ENCODE results near the gene CA6.
"Not testable (repeated sequence)": the region's sequence is repeated elsewhere in the genome, so short reads cannot be mapped to it uniquely, and the experiment has no call there.

CA6 gene

GRCh38 chr1:8945568-8945967 is at the start of gene CA6:
Gene CA6, plus strand, starts transcription at chr1:8945868. Its CDS starts 19 bp downstream, at chr1:8945887.
- DNase-seq = no peak

- DNase-seq = not testable (repeated sequence)
These were observed 48.9 kb upstream of the CA6 start for GRCh38 chr1:8896775-8897174.

GRCh38 chr1:8897505-8897904 is 48.2 kb upstream of the CA6 start:
- DNase-seq = not testable (repeated sequence)

DNA sequence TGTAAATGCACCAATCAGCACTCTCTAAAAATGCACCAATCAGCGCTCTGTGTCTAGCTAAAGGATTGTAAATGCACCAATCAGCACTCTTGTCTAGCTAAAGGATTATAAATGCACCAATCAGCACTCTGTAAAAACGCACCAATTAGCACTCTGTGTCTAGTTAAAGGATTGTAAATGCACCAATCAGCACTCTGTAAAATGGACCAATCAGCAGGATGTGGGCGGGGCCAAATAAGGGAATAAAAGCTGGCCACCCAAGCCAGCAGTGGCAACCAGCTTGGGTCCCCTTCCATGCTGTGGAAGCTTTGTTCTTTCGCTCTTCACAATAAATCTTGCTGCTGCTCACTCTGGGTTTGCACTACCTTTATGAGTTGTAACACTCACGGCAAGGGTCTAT is 47.2 kb upstream of the CA6 start:
- not testable (repeated sequence) for DNase-seq

DNA sequence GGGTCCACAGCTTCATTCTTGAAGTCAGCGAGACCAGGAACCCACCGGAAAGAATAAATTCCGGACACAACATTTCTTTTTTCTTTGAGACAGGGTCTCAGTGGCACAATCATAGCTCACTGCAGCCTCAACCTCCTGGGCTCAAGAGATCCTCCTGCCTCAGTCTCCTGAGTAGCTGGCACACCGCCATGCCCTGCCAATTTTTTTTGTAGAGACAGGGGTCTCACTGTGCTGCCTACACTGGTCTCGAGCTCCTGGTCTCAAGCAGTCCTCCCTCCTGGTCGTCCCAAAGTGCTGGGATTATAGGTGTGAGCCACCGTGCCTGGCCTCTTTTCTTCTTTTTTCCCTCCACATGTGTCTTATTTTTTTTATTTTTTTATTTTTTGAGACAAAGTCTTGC is 46.6 kb upstream of the CA6 start:
- no peak for DNase-seq

DNA sequence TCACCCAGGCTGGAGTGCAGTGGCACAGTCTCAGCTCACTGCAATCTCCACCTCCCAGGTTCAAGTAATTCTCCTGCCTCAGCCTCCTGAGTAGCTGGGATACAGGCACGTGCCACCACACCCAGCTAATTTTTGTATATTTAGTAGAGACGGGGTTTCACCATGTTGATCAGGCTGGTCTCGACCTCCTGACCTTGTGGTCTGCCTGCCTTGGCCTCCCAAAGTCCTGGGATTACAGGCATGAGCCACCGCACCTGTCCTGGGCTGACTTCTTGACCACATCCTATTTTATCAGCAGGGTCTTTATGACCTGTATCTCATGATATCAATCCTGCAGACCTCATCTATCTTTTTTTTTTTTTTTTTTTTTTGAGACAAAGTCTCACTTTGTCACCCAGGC is 45.0 kb upstream of the CA6 start:
- not testable (repeated sequence) for DNase-seq

DNA sequence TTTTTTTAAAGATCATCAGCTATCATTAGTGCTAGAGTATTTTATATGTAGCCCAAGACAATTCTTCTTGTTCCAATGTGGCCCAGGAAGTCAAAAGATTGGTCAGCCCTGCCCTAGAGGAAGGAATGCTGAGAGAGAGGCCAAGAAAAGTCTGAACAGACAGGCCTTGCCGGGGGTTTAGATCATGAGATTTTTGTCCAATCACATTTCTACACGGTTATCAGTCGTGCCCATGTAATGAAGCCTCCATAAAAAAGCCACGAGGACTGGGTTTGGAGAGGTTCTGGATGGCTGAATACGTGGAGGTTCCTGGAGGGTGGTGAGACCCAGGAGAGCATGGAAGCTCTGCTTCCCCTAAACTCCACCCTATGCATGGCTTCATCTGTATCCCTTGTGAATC is 42.9 kb upstream of the CA6 start:
- DNase-seq = no peak

- DNase-seq = no peak
These were observed 42.3 kb upstream of the CA6 start for GRCh38 chr1:8903410-8903809.

GRCh38 chr1:8903908-8904650 is 41.6 kb upstream of the CA6 start:
- DNase-seq = no peak

GRCh38 chr1:8905582-8906191 is 40.0 kb upstream of the CA6 start:
- DNase-seq = no peak

DNA sequence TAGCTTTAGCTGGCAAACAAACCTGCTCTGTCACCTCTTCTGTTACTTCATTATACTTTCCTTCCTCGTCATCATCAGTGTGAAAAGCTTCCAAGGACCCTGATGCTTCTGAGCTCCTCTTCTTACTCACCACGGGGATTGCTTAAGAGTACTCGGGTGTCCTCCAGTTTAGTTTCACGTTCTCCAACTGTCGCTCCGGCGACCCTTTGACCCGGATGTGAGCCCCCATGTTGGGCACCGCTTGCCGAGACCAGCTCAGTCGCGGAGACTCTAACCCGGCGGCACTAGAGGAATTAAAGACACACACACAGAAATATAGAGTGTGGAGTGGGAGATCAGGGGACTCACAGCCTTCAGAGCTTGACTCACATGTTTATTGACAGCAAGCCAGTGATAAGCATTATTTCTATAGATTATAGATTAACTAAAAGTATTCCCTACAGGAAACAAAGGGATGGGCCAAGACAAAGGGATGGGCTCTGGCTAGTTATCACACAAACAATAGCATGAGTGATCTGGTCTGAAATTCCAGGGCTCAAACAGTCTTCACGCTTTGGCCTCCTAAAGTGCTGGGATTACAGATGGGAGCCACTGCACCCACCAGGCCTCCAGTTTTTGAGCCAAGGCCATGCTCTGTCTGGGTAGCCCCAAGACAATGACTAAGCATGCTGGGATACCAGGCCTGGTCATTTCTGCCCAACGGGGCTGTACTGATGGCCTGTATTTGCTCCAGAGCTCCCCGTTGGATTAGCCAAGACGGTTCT is 37.1 kb upstream of the CA6 start:
- no peak for DNase-seq

GRCh38 chr1:8910331-8910730 is 35.3 kb upstream of the CA6 start:
- no peak for DNase-seq

DNA sequence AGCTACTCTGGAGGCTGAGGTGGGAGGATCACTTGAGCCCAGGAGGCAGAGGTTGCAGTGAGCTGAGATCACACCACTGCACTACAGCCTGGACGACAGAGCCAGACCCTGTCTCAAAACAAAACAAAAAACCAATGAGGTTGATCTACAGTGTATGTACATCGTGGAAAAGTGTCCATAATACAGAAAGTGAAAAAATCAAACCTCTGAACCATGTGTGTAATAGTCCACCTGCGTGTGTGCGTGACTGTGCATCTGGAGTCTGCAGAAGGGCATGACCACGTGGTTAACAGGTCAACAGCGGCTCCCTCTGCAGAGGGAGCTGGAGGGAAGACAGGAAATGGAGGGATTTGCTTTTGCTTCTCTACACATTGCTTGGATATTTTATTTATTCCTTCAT is 34.8 kb upstream of the CA6 start:
- DNase-seq = no peak

DNA sequence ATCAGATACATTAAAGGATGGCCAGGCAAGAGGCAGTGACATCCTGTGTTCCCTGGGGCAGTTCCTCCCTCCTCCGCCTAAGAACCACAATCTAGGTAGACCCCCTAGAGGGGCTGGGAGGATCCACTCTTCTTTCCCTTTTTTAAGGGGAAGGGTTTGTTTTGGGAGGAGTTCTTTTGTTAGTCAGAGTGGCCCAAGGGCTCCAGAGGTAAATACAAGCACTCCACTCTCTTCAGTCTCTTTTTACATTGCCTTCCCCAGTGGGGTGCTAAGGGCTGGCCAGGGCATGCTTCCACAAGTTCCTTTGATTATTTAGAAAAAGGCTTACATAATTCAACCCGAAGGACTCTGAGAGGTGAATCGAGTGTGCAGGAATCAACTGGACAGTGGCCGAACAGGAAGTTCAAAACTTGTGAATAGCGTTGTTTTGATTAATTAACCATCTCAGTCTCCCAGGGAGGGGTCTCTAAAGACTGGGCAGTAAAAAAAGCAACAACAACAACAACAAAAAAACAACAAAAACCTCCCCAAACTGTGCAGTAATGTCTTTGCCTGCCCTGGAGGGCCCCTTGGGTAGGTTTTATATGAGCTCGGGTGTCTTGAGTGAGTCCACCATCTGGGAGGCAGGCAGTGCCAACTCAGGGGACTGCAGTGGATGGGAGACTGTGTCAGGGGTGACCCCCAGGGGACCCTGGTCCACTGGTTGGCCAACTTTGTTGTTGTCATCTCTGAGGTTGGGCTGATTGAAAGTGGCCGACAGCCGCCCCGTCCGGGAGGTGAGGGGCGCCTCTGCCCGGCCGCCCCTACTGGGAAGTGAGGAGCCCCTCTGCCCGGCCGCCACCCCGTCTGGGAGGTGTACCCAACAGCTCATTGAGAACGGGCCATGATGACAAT is 34.0 kb upstream of the CA6 start:
- no peak for DNase-seq

DNA sequence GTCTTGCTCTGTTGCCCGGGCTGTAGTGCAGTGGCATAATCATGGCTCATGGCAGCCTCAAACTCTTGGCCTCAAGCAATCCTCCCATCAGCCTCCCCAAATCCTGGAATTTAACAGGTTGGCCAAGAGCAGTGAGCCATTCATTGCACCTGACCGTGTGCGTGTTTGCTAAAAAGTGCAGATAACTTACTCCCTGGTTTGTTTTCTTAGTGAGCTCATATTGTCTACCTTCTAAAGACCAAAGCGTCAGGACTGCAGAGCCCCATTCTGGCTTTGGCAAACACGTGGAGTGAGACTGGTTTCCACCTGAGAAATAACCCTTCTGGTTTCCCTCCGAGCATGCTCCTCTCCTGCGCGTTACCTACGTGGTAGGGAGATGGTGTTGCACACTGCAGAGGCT is 32.2 kb upstream of the CA6 start:
- no peak for DNase-seq

GRCh38 chr1:8914466-8914865 is 31.2 kb upstream of the CA6 start:
- no peak for DNase-seq

- no peak for DNase-seq
These were observed 30.2 kb upstream of the CA6 start for GRCh38 chr1:8915446-8915845.

DNA sequence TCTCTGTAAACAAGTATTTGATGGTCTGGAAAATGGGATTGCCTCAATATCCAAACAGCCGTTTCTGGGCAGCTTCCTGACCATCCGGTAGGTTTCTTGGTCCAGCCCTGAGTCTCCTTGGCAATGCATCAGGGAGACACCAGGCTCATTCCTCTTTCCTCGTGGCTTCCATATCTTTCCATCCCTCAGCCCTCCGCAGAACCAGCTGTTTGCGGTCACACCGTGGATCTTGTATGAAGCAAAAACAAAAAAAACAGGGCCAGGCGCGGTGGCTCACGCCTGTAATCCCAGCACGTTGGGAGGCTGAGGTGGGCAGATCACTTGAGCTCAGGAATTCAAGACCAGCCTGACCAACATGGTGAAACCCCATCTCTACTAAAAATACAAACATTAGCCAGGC is 28.1 kb upstream of the CA6 start:
- not testable (repeated sequence) for DNase-seq

- DNase-seq = no peak
These were observed 22.7 kb upstream of the CA6 start for GRCh38 chr1:8922962-8923361.

DNA sequence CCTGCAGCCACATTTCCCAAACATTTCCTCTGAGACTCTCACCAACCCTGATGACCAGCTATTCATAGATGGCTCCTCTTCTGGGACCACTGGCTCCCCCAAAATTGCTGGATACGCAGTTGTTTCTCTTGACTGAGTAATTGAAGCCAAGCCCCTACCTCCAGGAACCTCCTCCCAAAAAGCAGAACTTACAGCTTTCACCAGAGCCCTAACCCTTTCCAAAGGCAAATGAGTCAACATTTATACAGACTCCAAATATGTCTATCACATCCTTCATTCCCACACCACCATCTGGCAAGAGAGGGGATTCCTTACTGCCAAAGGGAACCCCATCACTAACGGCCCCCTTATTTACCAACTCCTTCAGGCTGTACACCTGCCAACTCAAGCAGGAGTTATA is 20.3 kb upstream of the CA6 start:
- DNase-seq = no peak

DNA sequence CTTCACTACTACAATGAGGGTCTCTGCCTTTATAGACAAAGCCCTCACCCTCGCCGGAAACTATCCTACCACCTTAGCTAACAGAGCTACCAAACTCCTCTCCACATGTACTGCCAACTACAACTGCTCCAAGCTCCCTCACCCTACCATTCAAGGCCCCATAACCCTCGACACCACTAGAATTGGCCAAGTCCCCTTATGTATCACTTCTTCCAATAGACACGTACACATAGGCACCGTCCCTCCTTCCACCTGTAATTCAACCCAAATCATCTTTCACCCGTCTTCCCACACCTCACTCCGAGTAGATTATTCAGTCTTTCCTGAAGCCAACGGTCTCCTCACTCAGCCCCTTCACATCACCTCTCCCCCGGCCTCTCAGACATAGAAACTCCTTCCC is 19.7 kb upstream of the CA6 start:
- no peak for DNase-seq

DNA sequence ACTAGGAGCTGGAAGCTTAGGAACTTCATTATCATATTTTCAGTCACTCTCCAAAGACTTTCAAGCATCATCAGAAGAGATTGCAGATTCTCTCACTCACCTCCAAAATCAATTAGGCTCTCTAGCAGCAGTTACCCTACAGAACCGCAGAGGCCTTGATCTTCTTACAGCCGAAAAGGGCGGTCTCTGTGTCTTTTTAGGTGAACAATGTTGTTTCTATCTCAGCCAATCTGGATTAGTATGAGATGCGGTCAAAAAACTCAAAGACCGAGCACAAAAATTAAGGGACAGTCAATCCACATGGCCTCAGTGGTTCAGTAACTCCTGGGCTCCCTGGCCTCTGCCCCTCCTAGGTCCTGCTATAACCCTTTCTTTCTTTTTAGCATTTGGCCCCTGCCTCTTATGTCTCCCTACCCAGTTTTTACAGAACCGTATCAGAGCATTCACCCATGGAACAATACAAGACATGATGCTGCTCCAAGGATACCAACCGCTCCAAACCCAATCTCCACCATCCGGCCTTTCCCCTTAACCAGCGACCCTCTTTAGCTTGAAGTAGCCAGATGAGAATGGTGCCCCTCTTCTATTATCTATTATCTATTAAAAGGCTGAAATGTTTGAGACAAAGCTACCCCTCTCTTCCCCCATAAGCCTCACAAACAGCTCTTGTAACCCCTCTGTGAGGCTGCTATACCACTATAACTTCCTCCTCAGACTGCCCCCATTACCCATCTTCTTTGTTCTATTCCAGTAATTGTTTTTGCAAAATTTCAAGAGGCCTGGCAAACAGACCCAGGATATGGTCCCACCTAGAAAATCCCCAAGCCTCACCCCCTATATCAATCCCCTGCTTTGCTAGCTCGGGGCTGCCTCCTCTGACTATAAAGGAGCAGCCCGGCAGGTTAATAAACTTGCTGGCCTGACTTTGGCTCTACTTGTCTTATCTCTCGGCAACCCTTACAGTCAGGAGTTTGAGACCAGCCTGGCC is 18.7 kb upstream of the CA6 start:
- DNase-seq = no peak
